IMR-90 (cell line): ENCODE results near the gene FTCDNL1. TPM values are rescaled to one million over a fixed set of nuclear protein-coding genes. Genes with fewer than 3 reads are reported as not detected.
A peak's percentile ranks its signal among the peaks of the same experiment; 100 is the strongest.

Experiments used
- ATAC-seq: fragments of 200-7000 bp; cut with Tn5 transposase; 2 replicates; pipeline ENCODE4 v1.9.1; 2020; ENCODE audit warnings: low read depth, mild to moderate bottlenecking, moderate library complexity
- BruUV-seq: library from RNA; stranded (reverse); fragments of 400-500 nt; replicated peaks from 2 replicates; lab custom pipeline; 2021; lab: Mats Ljungman, UMichigan
- CTCF ChIA-PET: fragments of 300-600 bp; formaldehyde crosslinking; extraction: SDS; loops from one replicate; lab custom pipeline; 2021; ENCODE audit warnings: antibody characterized with exemption; lab: Yijun Ruan, JAX
- POLR2A ChIA-PET: fragments of 300-600 bp; sonication (Branson Sonifier 250); formaldehyde crosslinking; loops from one replicate; lab custom pipeline; 2022; ENCODE audit warnings: antibody characterized with exemption; ENCODE audit not compliant: unreplicated experiment; lab: Charles Lee
- DNase-seq: peaks from one replicate; pipeline ENCODE4 v3.0.0; 2013
- H2AFZ ChIP-seq: replicated peaks from 2 replicates; pipeline ENCODE3; 2013; ENCODE audit warnings: low read length, mild to moderate bottlenecking; ENCODE audit not compliant: poor library complexity
- H2AK5ac ChIP-seq: 2 replicates; pipeline ENCODE4 v1.6.1; 2013; ENCODE audit warnings: low read depth, low read length, inconsistent platforms
- H2AK9ac ChIP-seq: replicated peaks from 2 replicates; pipeline ENCODE3; 2013; ENCODE audit warnings: mild to moderate bottlenecking, low read depth, low read length, moderate library complexity; ENCODE audit not compliant: poor library complexity
- H2BK120ac ChIP-seq: 2 replicates; pipeline ENCODE4 v1.6.1; 2013; ENCODE audit warnings: low read depth, low read length, inconsistent platforms
- H2BK15ac ChIP-seq: 3 replicates; pipeline ENCODE4 v1.6.1; 2013; ENCODE audit warnings: low read depth, low read length, inconsistent platforms
- H2BK20ac ChIP-seq: 2 replicates; pipeline ENCODE4 v1.6.1; 2013; ENCODE audit warnings: low read depth, mild to moderate bottlenecking, inconsistent platforms, low read length, moderate library complexity
- H2BK5ac ChIP-seq: 2 replicates; pipeline ENCODE4 v1.6.1; 2013; ENCODE audit warnings: mild to moderate bottlenecking, low read depth, low read length, inconsistent platforms; ENCODE audit not compliant: poor library complexity, severe bottlenecking
- H3K14ac ChIP-seq: replicated peaks from 2 replicates; pipeline ENCODE4 v1.6.1; 2013; ENCODE audit warnings: low read depth, low read length, inconsistent platforms
- H3K18ac ChIP-seq: 2 replicates; pipeline ENCODE4 v1.6.1; 2013; ENCODE audit warnings: low read depth, low read length, control low read depth
- H3K23ac ChIP-seq: 2 replicates; pipeline ENCODE4 v1.6.1; 2013; ENCODE audit warnings: low read depth, low read length, inconsistent platforms
- H3K27ac ChIP-seq: 2 replicates; pipeline ENCODE4 v1.5.1; 2013; ENCODE audit warnings: mild to moderate bottlenecking, control low read depth, low read length; ENCODE audit not compliant: insufficient read depth
- H3K27me3 ChIP-seq: 2 replicates; pipeline ENCODE4 v1.6.1; 2013; ENCODE audit warnings: low read length; ENCODE audit not compliant: control insufficient read depth, insufficient read depth
- H3K36me3 ChIP-seq: 2 replicates; pipeline ENCODE4 v1.6.1; 2013; ENCODE audit warnings: low read length, mixed read lengths; ENCODE audit not compliant: control insufficient read depth, insufficient read depth
- H3K4ac ChIP-seq: 2 replicates; pipeline ENCODE4 v1.6.1; 2013; ENCODE audit warnings: low read depth, low read length, inconsistent platforms
- H3K4me1 ChIP-seq: 2 replicates; pipeline ENCODE4 v1.6.1; 2013; ENCODE audit warnings: low read length, mixed read lengths; ENCODE audit not compliant: control insufficient read depth, insufficient read depth
- H3K4me2 ChIP-seq: 2 replicates; pipeline ENCODE4 v1.6.1; 2013; ENCODE audit warnings: low read depth, mild to moderate bottlenecking, control low read depth, low read length, moderate library complexity
- H3K4me3 ChIP-seq: 2 replicates; pipeline ENCODE4 v1.5.1; 2013; ENCODE audit warnings: low read depth, mild to moderate bottlenecking, control low read depth, low read length, moderate library complexity; ENCODE audit not compliant: insufficient read depth
- H3K56ac ChIP-seq: 2 replicates; pipeline ENCODE4 v1.6.1; 2013; ENCODE audit warnings: low read length, inconsistent platforms; ENCODE audit not compliant: insufficient read depth; ENCODE audit errors: extremely low read depth
- H3K79me1 ChIP-seq, 2 experiments: 2 replicates each; pipeline ENCODE4 v1.6.1; 2013; ENCODE audit warnings: low read length in 2 of 2, inconsistent platforms in 1 of 2, low read depth in 1 of 2
- H3K9ac ChIP-seq: 2 replicates; pipeline ENCODE4 v1.6.1; 2013; ENCODE audit warnings: low read depth, low read length, control low read depth
- H3K9me1 ChIP-seq: 2 replicates; pipeline ENCODE4 v1.6.1; 2013; ENCODE audit warnings: low read length, inconsistent platforms; ENCODE audit not compliant: insufficient read depth
- H3K9me3 ChIP-seq: 2 replicates; pipeline ENCODE4 v1.6.1; 2013; ENCODE audit warnings: low read length; ENCODE audit not compliant: control insufficient read depth, insufficient read depth
- H4K20me1 ChIP-seq: 2 replicates; pipeline ENCODE4 v1.6.1; 2013; ENCODE audit warnings: low read length, inconsistent platforms; ENCODE audit not compliant: insufficient read depth
- H4K5ac ChIP-seq: 2 replicates; pipeline ENCODE4 v1.6.1; 2013; ENCODE audit warnings: mild to moderate bottlenecking, low read depth, low read length, control low read depth
- H4K8ac ChIP-seq, 2 experiments: 2 replicates each; pipeline ENCODE4 v1.6.1; 2013; ENCODE audit warnings: low read depth in 2 of 2, low read length in 2 of 2, control low read depth in 1 of 2, inconsistent platforms in 1 of 2
- H4K91ac ChIP-seq: 2 replicates; pipeline ENCODE4 v1.6.1; 2013; ENCODE audit warnings: low read depth, low read length, inconsistent platforms; ENCODE audit not compliant: insufficient read depth
- CEBPB ChIP-seq: IDR thresholded peaks from 2 replicates; pipeline ENCODE4 v1.6.1; 2012; ENCODE audit warnings: low read depth, low read length, improper control_type of control experiment
- RAD21 ChIP-seq: IDR thresholded peaks from 2 replicates; pipeline ENCODE4 v1.6.1; 2012; ENCODE audit warnings: low read length, improper control_type of control experiment
- WGBS, 2 experiments: methylation state at CpG; one replicate each; pipeline versions ENCODE4 v1.1.5 to v1.1.7; 2013; ENCODE audit warnings: missing lambda C conversion rate in 2 of 2; ENCODE audit not compliant: insufficient read length in 1 of 2; ENCODE audit errors: extremely low coverage in 2 of 2; 5-methylcytosine and 5-hydroxymethylcytosine counted together
- dilution Hi-C: fragments of 300-500 bp; cut with HindIII; formaldehyde crosslinking; loops from one replicate; pipeline ENCODE4 v1.14.3; 2018; ENCODE audit warnings: low sequenced_read_pairs; ENCODE audit not compliant: unreplicated experiment
- in situ Hi-C: fragments of 300-500 bp; cut with MboI; formaldehyde crosslinking; loops from 3 replicates; pipeline ENCODE4 v1.14.3; 2019; ENCODE audit warnings: low sequenced_read_pairs, inconsistent platforms, mixed read lengths
- intact Hi-C: fragments of 100-400 bp; cut with micrococcal nuclease; formaldehyde crosslinking; loops from 2 replicates; pipeline ENCODE4 v1.10.0; 2022
- polyA plus RNA-seq, 3 experiments: library from polyadenylated mRNA; depleted of rRNA; stranded (reverse); fragments of >200 nt; gene quantifications; 2 replicates each; pipeline ENCODE4 v1.2.3, GENCODE V29; 2012; ENCODE audit warnings: low replicate concordance in 1 of 3
- total RNA-seq: library from RNA; depleted of rRNA; stranded (reverse); fragments of >200 nt; gene quantifications from 2 replicates; pipeline ENCODE4 v1.2.3, GENCODE V29; 2012

The FTCDNL1 gene
- total and polyA plus RNA-seq, 2 of the 4 experiments (the other 2 are of a cell fraction): 0.18 to 0.21 TPM

GRCh38 chr2:199739413-199740110 is 111.4 kb downstream of the FTCDNL1 start (continued):
- TF ChIP-seq RAD21: peak; percentile 64

GRCh38 chr2:199738727-199739412 is 112.1 kb downstream of the FTCDNL1 start:
- TF ChIP-seq RAD21 (no peak), CEBPB (peak; percentile 96)
- Histone ChIP-seq H3K4me1 (peaks cover 2% of the 10 kb centered on the region; the same call in 1 of the 2 replicates), H3K79me1 (no peaks in the 10 kb centered on the region), H3K56ac (no peak overlapping the region), H3K23ac (no peak overlapping the region), H3K27me3 (no peaks in the 10 kb centered on the region; the same call in 1 of the 2 replicates), H3K4ac (no peak overlapping the region), H4K20me1 (no peaks in the 10 kb centered on the region), H2BK120ac (no peak overlapping the region), H2AK9ac (no peak overlapping the region), H2AFZ (no peak overlapping the region), H4K91ac (no peak overlapping the region), H3K18ac (no peak overlapping the region; the same call in 1 of the 2 replicates), H3K9me3 (no peaks in the 10 kb centered on the region), H2AK5ac (no peak overlapping the region), H2BK5ac (no peak overlapping the region), H3K9ac (no peak overlapping the region), H3K9me1 (no peaks in the 10 kb centered on the region), H2BK20ac (no peak overlapping the region), H3K14ac (no peak overlapping the region), H3K4me2 (peak overlapping the region; percentile 52), H3K27ac (peak overlapping the region; percentile 56; the same call in 1 of the 2 replicates), H4K5ac (no peak overlapping the region), H2BK15ac (no peak overlapping the region), H3K36me3 (no peaks in the 10 kb centered on the region), H3K4me3 (no peak overlapping the region), H4K8ac (no peak overlapping the region)
- in situ Hi-C loops: loop anchor here (25.0 kb wide), 1 partner anchor 1427 kb away; no protein-coding TSS in a partner anchor
- DNase-seq: peak; percentile 70
- no CpG with 5 or more reads among the region's 7 CpGs for WGBS, 2 experiments
- no TSS peak for BruUV-seq
- ATAC-seq: peak; percentile 72
- POLR2A ChIA-PET: no interaction called here
- dilution Hi-C loops: no loop called here
- CTCF ChIA-PET: interaction anchor here (1.1 to 2.0 kb wide), 7 partner anchors 14 to 238 kb away, joined by 3 to 8 read pairs (median 4); no protein-coding TSS in a partner anchor
- intact Hi-C loops: loop anchor here (2.0 to 10.0 kb wide), 3 partner anchors 234 to 1424 kb away; no protein-coding TSS in a partner anchor
